ENCODE results near the gene GALNT3. TPM values are rescaled to one million over a fixed set of nuclear protein-coding genes. Genes with fewer than 3 reads are reported as not detected.

GALNT3 gene
- total and polyA plus RNA-seq, 2 donors (not counting 1 experiment from before 2014, with no cell fraction given): 0.32 to 0.66 TPM

DNA sequence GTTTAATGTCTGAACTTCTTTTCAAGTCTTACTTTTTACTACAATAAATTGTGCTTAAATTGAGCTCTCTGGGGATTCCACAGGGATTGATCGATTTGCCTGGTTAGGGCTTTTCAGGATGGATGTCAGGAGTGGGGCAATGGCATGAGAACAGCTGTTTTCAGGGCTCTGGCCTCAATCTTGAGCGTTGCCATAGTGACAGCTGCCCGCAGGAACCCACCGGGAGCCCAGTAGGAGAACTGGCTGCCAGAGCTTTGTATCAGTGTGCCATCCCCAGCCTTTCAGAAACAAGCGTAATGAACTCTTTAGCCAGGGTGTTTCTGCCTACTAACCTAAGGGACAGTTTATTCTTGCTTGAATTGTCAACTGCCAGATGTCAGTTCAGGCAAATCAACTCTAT is 93.5 kb downstream of the GALNT3 start:
- Histone ChIP-seq H3K27ac (ENCODE audit: insufficient read depth, low read length) (no peak overlapping the region), H3K4me1 (ENCODE audit: control insufficient read depth, extremely low read depth, insufficient read depth, low read length) (no peaks in the 10 kb centered on the region), H3K9me3 (ENCODE audit: control insufficient read depth, insufficient read depth, low read depth, low read length) (no peaks in the 10 kb centered on the region), H4K20me1 (ENCODE audit: control insufficient read depth, extremely low read depth, insufficient read depth, low read length) (no peaks in the 10 kb centered on the region), H3K4me3 (replicated peaks in 1 of 4; ENCODE audit: control extremely low read depth in 1 of 4, insufficient read depth in 1 of 4, low read depth in 3 of 4, low read length in 4 of 4) (no peak overlapping the region), H3K36me3 (ENCODE audit: control insufficient read depth, insufficient read depth, low read length) (no peaks in the 10 kb centered on the region), H3K79me2 (ENCODE audit: control insufficient read depth, insufficient read depth, low read length) (no peaks in the 10 kb centered on the region), H3K27me3 (ENCODE audit: control insufficient read depth, insufficient read depth, low read length) (no peaks in the 10 kb centered on the region), H2AFZ (ENCODE audit: low read length) (no peak overlapping the region), H3K9ac (ENCODE audit: insufficient read depth, low read length) (no peak overlapping the region), H3K4me2 (ENCODE audit: extremely low read depth, insufficient read depth, low read length) (no peak overlapping the region)
- no peak for DNase-seq (ENCODE audit: low read depth in 2 of 2)
- no peak for TF ChIP-seq CTCF (conservative IDR thresholded peaks at IDR 0.05 in 1 of 2, IDR thresholded peaks at IDR 0.05 in 1 of 2; ENCODE audit: low read depth in 1 of 2, low read length in 2 of 2)
- TF ChIP-seq EZH2 (IDR thresholded peaks at IDR 0.05; ENCODE audit: low read length, missing control alignments): no peak

- no peaks in the 10 kb centered on the region for H3K79me2 ChIP-seq (ENCODE audit: control insufficient read depth, insufficient read depth, low read length)
- H3K27me3 ChIP-seq (ENCODE audit: control insufficient read depth, insufficient read depth, low read length): no peaks in the 10 kb centered on the region
- H3K36me3 ChIP-seq (ENCODE audit: control insufficient read depth, insufficient read depth, low read length): no peaks in the 10 kb centered on the region
- no peak overlapping the region for H3K4me3 ChIP-seq (replicated peaks in 1 of 4; ENCODE audit: control extremely low read depth in 1 of 4, insufficient read depth in 1 of 4, low read depth in 3 of 4, low read length in 4 of 4)
- TF ChIP-seq CTCF (conservative IDR thresholded peaks at IDR 0.05 in 1 of 2, IDR thresholded peaks at IDR 0.05 in 1 of 2; ENCODE audit: low read depth in 1 of 2, low read length in 2 of 2) (no peak), EZH2 (IDR thresholded peaks at IDR 0.05; ENCODE audit: low read length, missing control alignments) (no peak)
- no peak overlapping the region for H3K27ac ChIP-seq (ENCODE audit: insufficient read depth, low read length)
- H3K4me1 ChIP-seq (ENCODE audit: control insufficient read depth, extremely low read depth, insufficient read depth, low read length): no peaks in the 10 kb centered on the region
- H3K9ac ChIP-seq (ENCODE audit: insufficient read depth, low read length): no peak overlapping the region
- no peaks in the 10 kb centered on the region for H4K20me1 ChIP-seq (ENCODE audit: control insufficient read depth, extremely low read depth, insufficient read depth, low read length)
- H3K9me3 ChIP-seq (ENCODE audit: control insufficient read depth, insufficient read depth, low read depth, low read length): no peaks in the 10 kb centered on the region
- H2AFZ ChIP-seq (ENCODE audit: low read length): no peak overlapping the region
- DNase-seq (ENCODE audit: low read depth in 2 of 2): no peak
- no peak overlapping the region for H3K4me2 ChIP-seq (ENCODE audit: extremely low read depth, insufficient read depth, low read length)
These were observed 94.1 kb downstream of the GALNT3 start for GRCh38 chr2:165699946-165700345.

DNA sequence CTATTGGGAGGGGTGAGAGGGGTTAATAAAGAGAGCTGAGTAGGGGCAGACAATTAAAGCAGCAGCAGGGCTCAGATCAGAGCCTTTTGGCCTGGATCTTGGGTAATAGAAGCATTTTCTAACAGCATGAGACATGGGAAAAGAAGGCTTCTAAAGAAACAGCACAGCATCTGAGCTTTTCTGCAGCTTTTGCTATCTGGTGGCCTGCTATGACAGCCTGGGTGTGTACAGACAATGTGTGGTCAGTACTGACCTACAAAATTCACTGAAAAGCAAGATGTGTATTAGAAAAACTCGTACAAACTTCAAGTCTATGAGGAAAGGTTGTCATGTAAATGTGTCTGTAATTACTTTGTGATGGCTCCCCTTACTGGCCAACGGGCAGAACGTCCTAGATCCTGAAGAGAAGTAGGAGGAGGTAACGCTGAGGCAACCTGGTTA is 95.6 kb downstream of the GALNT3 start:
- no peaks in the 10 kb centered on the region for H3K36me3 ChIP-seq (ENCODE audit: control insufficient read depth, insufficient read depth, low read length)
- no peaks in the 10 kb centered on the region for H3K27me3 ChIP-seq (ENCODE audit: control insufficient read depth, insufficient read depth, low read length)
- no peaks in the 10 kb centered on the region for H4K20me1 ChIP-seq (ENCODE audit: control insufficient read depth, extremely low read depth, insufficient read depth, low read length)
- peak overlapping the region; percentile 46 for H2AFZ ChIP-seq (ENCODE audit: low read length)
- H3K4me1 ChIP-seq (ENCODE audit: control insufficient read depth, extremely low read depth, insufficient read depth, low read length): no peaks in the 10 kb centered on the region
- H3K4me3 ChIP-seq (replicated peaks in 1 of 4; ENCODE audit: control extremely low read depth in 1 of 4, insufficient read depth in 1 of 4, low read depth in 3 of 4, low read length in 4 of 4): no peak overlapping the region
- no peaks in the 10 kb centered on the region for H3K9me3 ChIP-seq (ENCODE audit: control insufficient read depth, insufficient read depth, low read depth, low read length)
- no peak overlapping the region for H3K27ac ChIP-seq (ENCODE audit: insufficient read depth, low read length)
- TF ChIP-seq EZH2 (IDR thresholded peaks at IDR 0.05; ENCODE audit: low read length, missing control alignments) (no peak), CTCF (conservative IDR thresholded peaks at IDR 0.05 in 1 of 2, IDR thresholded peaks at IDR 0.05 in 1 of 2; ENCODE audit: low read depth in 1 of 2, low read length in 2 of 2) (peak; percentile 58 to 79)
- no peak overlapping the region for H3K4me2 ChIP-seq (ENCODE audit: extremely low read depth, insufficient read depth, low read length)
- no peaks in the 10 kb centered on the region for H3K79me2 ChIP-seq (ENCODE audit: control insufficient read depth, insufficient read depth, low read length)
- H3K9ac ChIP-seq (ENCODE audit: insufficient read depth, low read length): no peak overlapping the region
- peak; percentile 49 to 74 for DNase-seq (ENCODE audit: low read depth in 2 of 2)
